ENCODE data around the gene TMF1. TPM values are rescaled to one million over a fixed set of nuclear protein-coding genes. Genes with fewer than 3 reads are reported as not detected.

Gene TMF1
- total and polyA plus RNA-seq, 5 donors = 6.7 to 28.5 (median 21.8) TPM

DNA sequence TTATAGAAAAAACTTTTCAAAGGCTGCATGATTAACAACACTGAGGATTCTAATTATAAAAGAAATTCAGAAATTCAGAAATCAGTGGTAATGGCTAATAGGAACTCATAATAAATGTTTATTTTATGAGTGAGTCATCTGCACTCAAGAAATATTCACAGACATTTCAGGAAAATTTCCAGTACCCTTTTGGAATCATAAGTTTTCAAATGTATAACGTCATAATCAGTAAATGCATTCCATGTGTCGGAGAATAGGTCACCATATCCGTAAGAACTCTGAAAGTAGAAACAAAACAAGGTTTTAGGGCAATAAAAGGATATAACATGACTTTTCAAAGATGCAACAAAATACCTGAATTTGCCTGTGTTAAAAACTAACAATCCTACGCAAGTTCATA lies 63.4 kb downstream of the TMF1 start:
- Histone ChIP-seq H3K27me3 (ENCODE audit: control insufficient read depth, insufficient read depth) (no peaks in the 10 kb centered on the region), H3K4me1 (ENCODE audit: control insufficient read depth, insufficient read depth, low read length) (no peaks in the 10 kb centered on the region), H3K27ac (ENCODE audit: low read length) (no peak overlapping the region), H3K9me3 (ENCODE audit: control insufficient read depth, low read length) (no peaks in the 10 kb centered on the region), H3K4me3 (ENCODE audit: low read length) (no peak overlapping the region)
- ATAC-seq (no peak), DNase-seq (no peak)
- intact Hi-C loops (cut with DNase I) = no loop called here
- WGBS = 88% methylated on average over 4 of the region's 4 CpGs

GRCh38 chr3:68987322-68987721 lies 64.8 kb downstream of the TMF1 start:
- 90% methylated on average over 6 of the region's 6 CpGs for WGBS
- no peak for ATAC-seq
- Histone ChIP-seq H3K9me3 (ENCODE audit: control insufficient read depth, low read length) (no peaks in the 10 kb centered on the region), H3K4me1 (ENCODE audit: control insufficient read depth, insufficient read depth, low read length) (no peaks in the 10 kb centered on the region), H3K27ac (ENCODE audit: low read length) (no peak overlapping the region), H3K4me3 (ENCODE audit: low read length) (no peak overlapping the region), H3K27me3 (ENCODE audit: control insufficient read depth, insufficient read depth) (no peaks in the 10 kb centered on the region)
- intact Hi-C loops (cut with DNase I) = no loop called here
- DNase-seq = no peak

- ATAC-seq = no peak
Measured at GRCh38 chr3:68986496-68987208, 65.5 kb downstream of the TMF1 start.

GRCh38 chr3:68985146-68985790 lies 66.9 kb downstream of the TMF1 start:
- Histone ChIP-seq H3K4me1 (ENCODE audit: control insufficient read depth, insufficient read depth, low read length) (no peaks in the 10 kb centered on the region), H3K9me3 (ENCODE audit: control insufficient read depth, low read length) (no peaks in the 10 kb centered on the region), H3K27ac (ENCODE audit: low read length) (no peak overlapping the region), H3K4me3 (ENCODE audit: low read length) (no peak overlapping the region), H3K27me3 (ENCODE audit: control insufficient read depth, insufficient read depth) (no peaks in the 10 kb centered on the region)
- ATAC-seq (no peak), DNase-seq (no peak)
- intact Hi-C loops (cut with DNase I) = no loop called here
- 52% methylated on average over 3 of the region's 3 CpGs for WGBS

More at GRCh38 chr3:68986496-68987208, 65.5 kb downstream of the TMF1 start:
- no peaks in the 10 kb centered on the region for H3K9me3 ChIP-seq (ENCODE audit: control insufficient read depth, low read length)
- WGBS = 90% methylated on average over 6 of the region's 6 CpGs
- H3K4me3 ChIP-seq (ENCODE audit: low read length) = no peak overlapping the region
- no peaks in the 10 kb centered on the region for H3K27me3 ChIP-seq (ENCODE audit: control insufficient read depth, insufficient read depth)
- no peaks in the 10 kb centered on the region for H3K4me1 ChIP-seq (ENCODE audit: control insufficient read depth, insufficient read depth, low read length)
- no peak for DNase-seq
- intact Hi-C loops (cut with DNase I) = no loop called here
- no peak overlapping the region for H3K27ac ChIP-seq (ENCODE audit: low read length)

DNA sequence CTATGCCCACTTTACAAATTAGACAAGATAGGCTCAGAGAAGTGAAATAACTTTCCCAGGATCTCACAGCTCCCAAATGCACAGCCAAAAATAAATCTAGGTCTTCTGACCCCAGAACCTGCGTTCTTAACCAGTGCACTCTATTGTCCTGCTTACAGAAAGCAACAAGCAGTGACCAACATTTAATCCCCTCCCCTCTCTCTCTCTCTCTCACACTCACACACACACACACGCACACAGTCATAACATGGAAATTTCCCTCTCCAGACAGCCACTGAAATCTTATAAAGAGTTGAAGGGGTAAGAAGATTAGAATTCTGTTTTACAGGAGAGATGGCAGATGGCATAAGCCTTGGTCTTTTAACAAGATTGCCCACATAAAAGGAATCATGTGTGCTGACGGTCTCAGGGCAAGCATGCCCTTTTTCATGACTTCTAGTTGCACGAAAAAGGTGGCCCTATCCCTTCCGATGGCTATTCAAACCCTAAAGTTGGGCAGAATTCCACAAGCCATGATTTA lies 68.1 kb downstream of the TMF1 start:
- 86% methylated on average over 5 of the region's 5 CpGs for WGBS
- ATAC-seq (no peak), DNase-seq (no peak)
- no peaks in the 10 kb centered on the region for H3K27me3 ChIP-seq (ENCODE audit: control insufficient read depth, insufficient read depth)
- no peaks in the 10 kb centered on the region for H3K4me1 ChIP-seq (ENCODE audit: control insufficient read depth, insufficient read depth, low read length)
- no peak overlapping the region for H3K4me3 ChIP-seq (ENCODE audit: low read length)
- H3K9me3 ChIP-seq (ENCODE audit: control insufficient read depth, low read length) = no peaks in the 10 kb centered on the region
- intact Hi-C loops (cut with DNase I) = no loop called here
- no peak overlapping the region for H3K27ac ChIP-seq (ENCODE audit: low read length)

DNA sequence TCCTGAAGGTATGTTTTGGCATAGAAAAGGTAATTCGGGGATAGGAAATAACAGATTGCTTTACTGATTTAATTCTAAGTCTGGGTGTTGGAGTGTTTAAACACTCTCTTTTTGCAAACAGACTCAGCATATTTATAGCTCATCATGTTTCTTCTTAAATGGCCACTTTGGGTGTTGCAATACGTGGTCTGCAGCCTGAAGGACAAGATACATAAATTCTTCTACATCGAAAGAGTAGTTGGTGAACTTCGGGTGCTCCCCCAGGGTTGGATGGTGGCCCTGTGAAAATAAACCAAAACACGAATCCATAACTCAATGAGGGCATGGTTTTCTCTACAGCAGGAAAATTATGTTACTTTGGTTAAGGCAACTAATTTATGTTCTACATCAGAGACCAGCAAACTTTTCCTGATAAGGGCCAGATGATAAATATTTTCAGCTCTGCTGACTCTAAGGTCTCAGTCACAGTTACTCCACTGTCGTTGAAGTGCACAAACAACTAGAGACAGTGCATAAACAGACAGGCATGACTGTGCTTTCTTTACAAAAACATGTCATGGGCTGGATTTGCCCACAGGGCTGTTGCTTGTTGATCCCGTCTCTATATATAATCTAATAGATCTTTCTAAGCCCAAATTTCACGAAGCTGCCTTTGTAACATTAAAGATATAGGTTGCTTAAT lies 74.5 kb downstream of the TMF1 start:
- DNase-seq (no peak), ATAC-seq (no peak)
- Histone ChIP-seq H3K27ac (ENCODE audit: low read length) (no peak overlapping the region), H3K27me3 (ENCODE audit: control insufficient read depth, insufficient read depth) (no peaks in the 10 kb centered on the region), H3K9me3 (ENCODE audit: control insufficient read depth, low read length) (no peaks in the 10 kb centered on the region), H3K4me3 (ENCODE audit: low read length) (no peak overlapping the region), H3K4me1 (ENCODE audit: control insufficient read depth, insufficient read depth, low read length) (no peaks in the 10 kb centered on the region)
- 83% methylated on average over 8 of the region's 8 CpGs for WGBS
- intact Hi-C loops (cut with DNase I) = no loop called here

DNA sequence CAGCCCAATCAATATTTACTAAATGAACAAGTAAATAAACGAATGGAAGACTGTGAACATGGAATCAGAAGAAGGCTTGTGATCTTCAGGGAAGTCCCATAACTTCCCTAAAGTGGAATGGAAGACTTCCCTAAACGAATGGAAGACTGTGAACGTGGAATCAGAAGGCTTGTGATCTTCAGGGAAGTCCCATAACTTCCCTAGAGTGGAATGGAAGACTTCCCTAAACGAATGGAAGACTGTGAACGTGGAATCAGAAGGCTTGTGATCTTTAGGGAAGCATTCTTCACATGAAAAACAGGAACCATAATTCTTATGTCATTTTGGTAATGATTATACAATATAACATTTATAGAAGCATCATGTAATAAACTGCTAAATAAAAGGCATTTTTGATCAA lies 77.4 kb downstream of the TMF1 start:
- ATAC-seq = no peak
- no peak for DNase-seq
- intact Hi-C loops (cut with DNase I) = no loop called here
- Histone ChIP-seq H3K27ac (ENCODE audit: low read length) (no peak overlapping the region), H3K9me3 (ENCODE audit: control insufficient read depth, low read length) (no peaks in the 10 kb centered on the region), H3K4me3 (ENCODE audit: low read length) (no peak overlapping the region), H3K27me3 (ENCODE audit: control insufficient read depth, insufficient read depth) (no peaks in the 10 kb centered on the region), H3K4me1 (ENCODE audit: control insufficient read depth, insufficient read depth, low read length) (no peaks in the 10 kb centered on the region)
- WGBS = 84% methylated on average over 5 of the region's 5 CpGs

DNA sequence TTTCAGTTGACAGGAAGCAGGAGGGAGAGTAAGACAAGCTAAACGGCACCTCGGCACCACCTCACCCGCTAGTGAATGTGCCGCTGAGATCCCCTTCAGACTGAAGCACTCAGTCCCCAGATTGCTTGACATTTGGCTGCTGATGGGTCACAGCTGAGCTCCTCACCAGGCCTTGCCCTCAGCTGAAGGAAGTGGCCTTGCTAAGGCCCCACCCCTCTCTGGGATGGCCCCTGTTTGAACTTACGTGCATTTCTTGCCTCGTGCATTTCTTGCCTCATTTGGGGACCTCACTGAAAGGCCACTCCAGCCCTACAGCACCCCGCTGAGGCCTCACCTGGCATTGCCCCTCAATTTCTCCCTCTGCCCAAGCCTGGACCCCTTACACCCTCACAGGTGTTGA lies 78.5 kb downstream of the TMF1 start:
- Histone ChIP-seq H3K27me3 (ENCODE audit: control insufficient read depth, insufficient read depth) (no peaks in the 10 kb centered on the region), H3K4me3 (ENCODE audit: low read length) (no peak overlapping the region), H3K27ac (ENCODE audit: low read length) (no peak overlapping the region), H3K9me3 (ENCODE audit: control insufficient read depth, low read length) (no peaks in the 10 kb centered on the region), H3K4me1 (ENCODE audit: control insufficient read depth, insufficient read depth, low read length) (no peaks in the 10 kb centered on the region)
- peak in 1 of 3 donors; percentile 37 for DNase-seq
- intact Hi-C loops (cut with DNase I) = no loop called here
- 63% methylated on average over 7 of the region's 7 CpGs for WGBS
- ATAC-seq = peak in 1 of 2 donors; percentile 26

DNA sequence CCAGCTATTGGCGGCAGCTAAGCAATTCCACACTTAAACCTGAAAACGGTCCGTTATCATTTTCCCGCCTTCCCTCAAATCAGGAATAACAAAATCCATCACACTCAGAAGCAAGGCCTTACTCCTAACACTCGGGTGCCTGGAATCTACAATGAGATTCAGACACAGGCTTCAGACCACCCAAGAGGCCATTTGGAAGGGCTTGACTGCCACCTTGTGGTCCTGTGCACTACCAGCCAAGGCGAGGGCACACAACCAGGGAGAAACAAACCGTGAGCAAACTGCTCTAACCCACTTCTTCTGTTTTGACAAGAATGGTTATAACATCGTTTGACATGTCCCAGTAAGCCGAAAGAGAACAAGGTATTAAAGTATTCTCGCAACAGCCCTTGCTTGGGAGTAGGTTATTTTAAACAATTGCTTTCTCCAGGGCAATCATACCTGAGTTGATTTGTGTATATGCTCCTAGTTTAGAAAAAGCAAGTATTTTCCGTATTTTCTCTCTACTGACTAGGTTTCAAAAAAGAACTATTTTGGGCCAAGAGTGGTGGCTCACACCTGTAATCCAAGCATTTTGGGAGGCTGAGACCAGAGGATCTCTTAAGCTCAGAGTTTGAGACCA lies 79.7 kb downstream of the TMF1 start:
- ATAC-seq (peak; percentile 75), DNase-seq (peak; percentile 25 to 67 (median 61))

More for the DNA sequence above, 79.7 kb downstream of the TMF1 start:
- no peaks in the 10 kb centered on the region for H3K9me3 ChIP-seq (ENCODE audit: control insufficient read depth, low read length)
- no peak overlapping the region for H3K27ac ChIP-seq (ENCODE audit: low read length)
- H3K4me1 ChIP-seq (ENCODE audit: control insufficient read depth, insufficient read depth, low read length) = no peaks in the 10 kb centered on the region
- WGBS = 35% methylated on average over 11 of the region's 11 CpGs
- no peaks in the 10 kb centered on the region for H3K27me3 ChIP-seq (ENCODE audit: control insufficient read depth, insufficient read depth)
- intact Hi-C loops (cut with DNase I) = no loop called here
- no peak overlapping the region for H3K4me3 ChIP-seq (ENCODE audit: low read length)
